Measurements from ENCODE around the gene ZIC1. TPM values are rescaled to one million over a fixed set of nuclear protein-coding genes. Genes with fewer than 3 reads are reported as not detected.

The ZIC1 gene
- total RNA-seq, 4 donors from 2014 or later = not detected

- no peak overlapping the region for H3K27ac ChIP-seq
- H3K9me3 ChIP-seq = no peaks in the 10 kb centered on the region
- intact Hi-C loops (cut with DNase I; ENCODE audit: low total_unique reads) (no loop called here), in situ Hi-C loops (cut with MboI; ENCODE audit: low pct_ligation_motif_present in 1 of 4, low pct_unique_long_range_greater_than_20kb in 1 of 4, low sequenced_read_pairs in 3 of 4) (no loop called here)
- TF ChIP-seq, protein P1, sequence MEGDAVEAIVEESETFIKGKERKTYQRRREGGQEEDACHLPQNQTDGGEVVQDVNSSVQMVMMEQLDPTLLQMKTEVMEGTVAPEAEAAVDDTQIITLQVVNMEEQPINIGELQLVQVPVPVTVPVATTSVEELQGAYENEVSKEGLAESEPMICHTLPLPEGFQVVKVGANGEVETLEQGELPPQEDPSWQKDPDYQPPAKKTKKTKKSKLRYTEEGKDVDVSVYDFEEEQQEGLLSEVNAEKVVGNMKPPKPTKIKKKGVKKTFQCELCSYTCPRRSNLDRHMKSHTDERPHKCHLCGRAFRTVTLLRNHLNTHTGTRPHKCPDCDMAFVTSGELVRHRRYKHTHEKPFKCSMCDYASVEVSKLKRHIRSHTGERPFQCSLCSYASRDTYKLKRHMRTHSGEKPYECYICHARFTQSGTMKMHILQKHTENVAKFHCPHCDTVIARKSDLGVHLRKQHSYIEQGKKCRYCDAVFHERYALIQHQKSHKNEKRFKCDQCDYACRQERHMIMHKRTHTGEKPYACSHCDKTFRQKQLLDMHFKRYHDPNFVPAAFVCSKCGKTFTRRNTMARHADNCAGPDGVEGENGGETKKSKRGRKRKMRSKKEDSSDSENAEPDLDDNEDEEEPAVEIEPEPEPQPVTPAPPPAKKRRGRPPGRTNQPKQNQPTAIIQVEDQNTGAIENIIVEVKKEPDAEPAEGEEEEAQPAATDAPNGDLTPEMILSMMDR (IDR thresholded peaks at IDR 0.05) = no peak
- no peak for TF ChIP-seq POLR2AphosphoS5 (IDR thresholded peaks at IDR 0.05)
- no peak for TF ChIP-seq EP300 (IDR thresholded peaks at IDR 0.05; ENCODE audit: low read depth)
- TF ChIP-seq POLR2A (IDR thresholded peaks at IDR 0.05) = no peak
- no peak for DNase-seq
- no peaks in the 10 kb centered on the region for H3K4me1 ChIP-seq
- H3K36me3 ChIP-seq = no peaks in the 10 kb centered on the region
- peaks cover 99% of the 10 kb centered on the region for H3K27me3 ChIP-seq
- 47 to 100% methylated on average over 1 of the region's 1 CpG for WGBS, 2 donors (ENCODE audit: low coverage in 1 of 2)
- no peak overlapping the region for H3K4me3 ChIP-seq
These were observed 44.4 kb upstream of the ZIC1 start for GRCh38 chr3:147364771-147365170.

GRCh38 chr3:147365196-147366115, 43.7 kb upstream of the ZIC1 start:
- WGBS, 2 donors (ENCODE audit: low coverage in 1 of 2) = 46 to 60% methylated on average over 2 to 6 of the region's 6 CpGs
- in situ Hi-C loops (cut with MboI; ENCODE audit: low pct_ligation_motif_present in 1 of 4, low pct_unique_long_range_greater_than_20kb in 1 of 4, low sequenced_read_pairs in 3 of 4) = no loop called here
- Histone ChIP-seq H3K27ac (no peak overlapping the region), H3K9me3 (no peaks in the 10 kb centered on the region), H3K36me3 (no peaks in the 10 kb centered on the region), H3K4me1 (no peaks in the 10 kb centered on the region), H3K27me3 (peaks cover 99% of the 10 kb centered on the region), H3K4me3 (no peak overlapping the region)
- TF ChIP-seq, protein P1 (IDR thresholded peaks at IDR 0.05) = no peak
- TF ChIP-seq POLR2AphosphoS5 (IDR thresholded peaks at IDR 0.05) (no peak), POLR2A (IDR thresholded peaks at IDR 0.05) (no peak)
- no peak for DNase-seq
- intact Hi-C loops (cut with DNase I; ENCODE audit: low total_unique reads) = no loop called here

GRCh38 chr3:147367676-147368075, 41.5 kb upstream of the ZIC1 start:
- intact Hi-C loops (cut with DNase I; ENCODE audit: low total_unique reads) = no loop called here
- in situ Hi-C loops (cut with MboI; ENCODE audit: low pct_ligation_motif_present in 1 of 4, low pct_unique_long_range_greater_than_20kb in 1 of 4, low sequenced_read_pairs in 3 of 4) = no loop called here
- WGBS, 2 donors (ENCODE audit: low coverage in 1 of 2) = 0 to 13% methylated on average over 1 of the region's 1 CpG
- Histone ChIP-seq H3K36me3 (no peaks in the 10 kb centered on the region), H3K27me3 (peaks cover 99% of the 10 kb centered on the region), H3K9me3 (no peaks in the 10 kb centered on the region), H3K4me3 (no peak overlapping the region), H3K4me1 (no peaks in the 10 kb centered on the region), H3K27ac (no peak overlapping the region)
- TF ChIP-seq POLR2A (IDR thresholded peaks at IDR 0.05) (no peak), POLR2AphosphoS5 (IDR thresholded peaks at IDR 0.05) (no peak)
- no peak for DNase-seq

- TF ChIP-seq, protein P1 (IDR thresholded peaks at IDR 0.05) = no peak
- TF ChIP-seq EP300 (IDR thresholded peaks at IDR 0.05; ENCODE audit: low read depth) = no peak
- no peak for TF ChIP-seq POLR2A (IDR thresholded peaks at IDR 0.05)
- no peak for TF ChIP-seq POLR2AphosphoS5 (IDR thresholded peaks at IDR 0.05)
- no peaks in the 10 kb centered on the region for H3K36me3 ChIP-seq
- 17 to 18% methylated on average over 2 of the region's 2 CpGs for WGBS, 2 donors (ENCODE audit: low coverage in 1 of 2)
- peaks cover 100% of the 10 kb centered on the region for H3K27me3 ChIP-seq
- H3K27ac ChIP-seq = no peak overlapping the region
- no peak overlapping the region for H3K4me3 ChIP-seq
- in situ Hi-C loops (cut with MboI; ENCODE audit: low pct_ligation_motif_present in 1 of 4, low pct_unique_long_range_greater_than_20kb in 1 of 4, low sequenced_read_pairs in 3 of 4) (no loop called here), intact Hi-C loops (cut with DNase I; ENCODE audit: low total_unique reads) (no loop called here)
- no peak for DNase-seq
- no peaks in the 10 kb centered on the region for H3K9me3 ChIP-seq
- no peaks in the 10 kb centered on the region for H3K4me1 ChIP-seq
These were observed 41.0 kb upstream of the ZIC1 start for GRCh38 chr3:147368151-147368550.
